ENCODE data around the gene SLC23A1.

- TF ChIP-seq POLR2A (IDR thresholded peaks at IDR 0.05) (no peak), CTCF (IDR thresholded peaks at IDR 0.05) (no peak)
Measured at GRCh38 chr5:139381837-139382761, 998 bp downstream of the SLC23A1 start.
